Measurements from ENCODE around the gene SIPA1L2.

The SIPA1L2 gene

GRCh38 chr1:232598837-232599177 lies 31.1 kb downstream of the SIPA1L2 start:
- no peak overlapping the region for H2BK15ac ChIP-seq (ENCODE audit: low read depth, poor library complexity, severe bottlenecking)
- H3K9me3 ChIP-seq (ENCODE audit: control insufficient read depth, low read length): no peaks in the 10 kb centered on the region
- H3K4me1 ChIP-seq (ENCODE audit: control insufficient read depth, insufficient read depth, low read depth, low read length): peaks cover 26% of the 10 kb centered on the region
- no peak overlapping the region for H2AFZ ChIP-seq (ENCODE audit: low read depth, low read length)
- no peak overlapping the region for H4K91ac ChIP-seq (ENCODE audit: low read length)
- 91% methylated on average over 4 of the region's 4 CpGs for WGBS
- peaks cover 47% of the 10 kb centered on the region for H3K79me1 ChIP-seq (replicated peaks; ENCODE audit: low read length, poor library complexity, severe bottlenecking)
- no peak overlapping the region for H3K4ac ChIP-seq (ENCODE audit: low read depth in 1 of 2, low read length in 2 of 2)
- H3K36me3 ChIP-seq (ENCODE audit: control insufficient read depth in 1 of 2, insufficient read depth in 2 of 2, low read depth in 1 of 2, low read length in 2 of 2): peaks cover 0 to 22% of the 10 kb centered on the region in 2 experiments
- H3K27ac ChIP-seq (ENCODE audit: low read length, poor library complexity, severe bottlenecking): no peak overlapping the region
- no peaks in the 10 kb centered on the region for H3K27me3 ChIP-seq (ENCODE audit: control insufficient read depth in 1 of 2, insufficient read depth in 1 of 2, low read length in 2 of 2)
- H3K9ac ChIP-seq (ENCODE audit: low read length): no peak overlapping the region
- H3K23ac ChIP-seq (ENCODE audit: low read length in 2 of 2): no peak overlapping the region
- DNase-seq: no peak
- H2BK12ac ChIP-seq (ENCODE audit: low read length in 2 of 2): no peak overlapping the region
- H3K4me2 ChIP-seq (ENCODE audit: low read length, poor library complexity, severe bottlenecking): no peak overlapping the region
- no peak overlapping the region for H2BK5ac ChIP-seq (ENCODE audit: low read depth, low read length, poor library complexity, severe bottlenecking)
- H2AK5ac ChIP-seq (ENCODE audit: low read length, severe bottlenecking): no peak overlapping the region
- H3K14ac ChIP-seq (ENCODE audit: low read length in 2 of 2): no peak overlapping the region
- no peak overlapping the region for H3K18ac ChIP-seq (ENCODE audit: low read depth in 1 of 2, low read length in 2 of 2)
- H4K8ac ChIP-seq (ENCODE audit: low read length): no peak overlapping the region
- H3K4me3 ChIP-seq (ENCODE audit: insufficient read depth in 1 of 2, low read depth in 1 of 2, low read length in 2 of 2): no peak overlapping the region
- no peak overlapping the region for H2BK120ac ChIP-seq (ENCODE audit: low read depth, low read length)

GRCh38 chr1:232598133-232598532 lies 31.8 kb downstream of the SIPA1L2 start:
- Histone ChIP-seq H3K4ac (ENCODE audit: low read depth in 1 of 2, low read length in 2 of 2) (no peak overlapping the region), H3K4me2 (ENCODE audit: low read length, poor library complexity, severe bottlenecking) (no peak overlapping the region), H2BK12ac (ENCODE audit: low read length in 2 of 2) (no peak overlapping the region), H3K18ac (ENCODE audit: low read depth in 1 of 2, low read length in 2 of 2) (no peak overlapping the region), H2BK120ac (ENCODE audit: low read depth, low read length) (no peak overlapping the region), H3K4me1 (ENCODE audit: control insufficient read depth, insufficient read depth, low read depth, low read length) (peaks cover 28% of the 10 kb centered on the region), H2AK5ac (ENCODE audit: low read length, severe bottlenecking) (no peak overlapping the region), H3K79me1 (replicated peaks; ENCODE audit: low read length, poor library complexity, severe bottlenecking) (peaks cover 45% of the 10 kb centered on the region), H2BK15ac (ENCODE audit: low read depth, poor library complexity, severe bottlenecking) (no peak overlapping the region), H3K9ac (ENCODE audit: low read length) (no peak overlapping the region), H3K14ac (ENCODE audit: low read length in 2 of 2) (no peak overlapping the region), H3K4me3 (ENCODE audit: insufficient read depth in 1 of 2, low read depth in 1 of 2, low read length in 2 of 2) (no peak overlapping the region), H3K27ac (ENCODE audit: low read length, poor library complexity, severe bottlenecking) (no peak overlapping the region), H3K23ac (ENCODE audit: low read length in 2 of 2) (no peak overlapping the region), H3K9me3 (ENCODE audit: control insufficient read depth, low read length) (no peaks in the 10 kb centered on the region), H4K91ac (ENCODE audit: low read length) (no peak overlapping the region), H3K36me3 (ENCODE audit: control insufficient read depth in 1 of 2, insufficient read depth in 2 of 2, low read depth in 1 of 2, low read length in 2 of 2) (peaks cover 0 to 19% of the 10 kb centered on the region in 2 experiments), H4K8ac (ENCODE audit: low read length) (no peak overlapping the region), H2AFZ (ENCODE audit: low read depth, low read length) (no peak overlapping the region), H2BK5ac (ENCODE audit: low read depth, low read length, poor library complexity, severe bottlenecking) (no peak overlapping the region), H3K27me3 (ENCODE audit: control insufficient read depth in 1 of 2, insufficient read depth in 1 of 2, low read length in 2 of 2) (no peaks in the 10 kb centered on the region)
- no peak for DNase-seq
- 100% methylated on average over 3 of the region's 3 CpGs for WGBS

- no peaks in the 10 kb centered on the region for H3K27me3 ChIP-seq (ENCODE audit: control insufficient read depth in 1 of 2, insufficient read depth in 1 of 2, low read length in 2 of 2)
- DNase-seq: no peak
- H3K14ac ChIP-seq (ENCODE audit: low read length in 2 of 2): no peak overlapping the region
- H2BK120ac ChIP-seq (ENCODE audit: low read depth, low read length): no peak overlapping the region
- no peak overlapping the region for H4K8ac ChIP-seq (ENCODE audit: low read length)
- H3K27ac ChIP-seq (ENCODE audit: low read length, poor library complexity, severe bottlenecking): no peak overlapping the region
- no peak overlapping the region for H2BK5ac ChIP-seq (ENCODE audit: low read depth, low read length, poor library complexity, severe bottlenecking)
- H2BK12ac ChIP-seq (ENCODE audit: low read length in 2 of 2): no peak overlapping the region
- peaks cover 28% of the 10 kb centered on the region for H3K4me1 ChIP-seq (ENCODE audit: control insufficient read depth, insufficient read depth, low read depth, low read length)
- no peaks in the 10 kb centered on the region for H3K9me3 ChIP-seq (ENCODE audit: control insufficient read depth, low read length)
- H3K4me3 ChIP-seq (ENCODE audit: insufficient read depth in 1 of 2, low read depth in 1 of 2, low read length in 2 of 2): no peak overlapping the region
- H3K36me3 ChIP-seq (ENCODE audit: control insufficient read depth in 1 of 2, insufficient read depth in 2 of 2, low read depth in 1 of 2, low read length in 2 of 2): peaks cover 0 to 19% of the 10 kb centered on the region in 2 experiments
- no peak overlapping the region for H3K23ac ChIP-seq (ENCODE audit: low read length in 2 of 2)
- H4K91ac ChIP-seq (ENCODE audit: low read length): no peak overlapping the region
- H3K18ac ChIP-seq (ENCODE audit: low read depth in 1 of 2, low read length in 2 of 2): no peak overlapping the region
- no peak overlapping the region for H2BK15ac ChIP-seq (ENCODE audit: low read depth, poor library complexity, severe bottlenecking)
- no peak overlapping the region for H2AK5ac ChIP-seq (ENCODE audit: low read length, severe bottlenecking)
- WGBS: 100% methylated on average over 2 of the region's 2 CpGs
- H3K4me2 ChIP-seq (ENCODE audit: low read length, poor library complexity, severe bottlenecking): no peak overlapping the region
- H3K79me1 ChIP-seq (replicated peaks; ENCODE audit: low read length, poor library complexity, severe bottlenecking): peaks cover 46% of the 10 kb centered on the region
- no peak overlapping the region for H2AFZ ChIP-seq (ENCODE audit: low read depth, low read length)
- H3K4ac ChIP-seq (ENCODE audit: low read depth in 1 of 2, low read length in 2 of 2): no peak overlapping the region
- no peak overlapping the region for H3K9ac ChIP-seq (ENCODE audit: low read length)
These were observed 32.2 kb downstream of the SIPA1L2 start for GRCh38 chr1:232597721-232598120.

DNA sequence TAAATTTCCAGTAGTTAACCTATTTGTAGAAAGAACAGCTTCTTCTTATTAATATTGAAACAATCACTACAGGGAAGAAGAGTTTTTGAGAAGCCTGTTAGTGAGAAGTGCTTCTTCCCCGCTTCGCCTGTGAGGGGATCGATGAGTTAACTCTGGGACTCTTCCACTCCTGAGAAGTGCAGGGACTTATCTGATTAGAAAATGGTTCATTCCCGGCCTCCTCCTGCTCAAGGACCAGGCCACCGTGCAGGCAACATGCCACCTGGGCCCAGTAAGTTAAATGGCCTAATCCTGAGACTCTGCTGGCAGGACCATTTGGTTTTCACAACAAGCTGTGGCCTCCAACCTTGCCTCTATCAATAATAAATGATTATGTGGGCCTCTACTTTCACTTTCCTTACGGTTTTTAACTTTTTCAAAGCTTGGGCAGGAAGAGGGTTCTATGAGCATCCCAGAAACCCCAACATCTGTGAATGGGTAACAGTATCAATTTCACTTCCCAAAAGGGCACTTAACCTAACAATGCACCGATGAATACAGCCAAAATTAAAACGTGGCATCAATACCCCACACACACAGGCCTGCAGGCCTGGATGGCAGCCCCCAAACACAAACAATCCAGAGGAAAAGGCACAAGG lies 33.1 kb downstream of the SIPA1L2 start:
- H3K4me2 ChIP-seq (ENCODE audit: low read length, poor library complexity, severe bottlenecking): no peak overlapping the region
- peaks cover 44% of the 10 kb centered on the region for H3K79me1 ChIP-seq (replicated peaks; ENCODE audit: low read length, poor library complexity, severe bottlenecking)
- no peak overlapping the region for H4K91ac ChIP-seq (ENCODE audit: low read length)
- H4K8ac ChIP-seq (ENCODE audit: low read length): peak overlapping the region; percentile 51
- H2BK15ac ChIP-seq (ENCODE audit: low read depth, poor library complexity, severe bottlenecking): peak overlapping the region; percentile 33
- no peak overlapping the region for H3K14ac ChIP-seq (ENCODE audit: low read length in 2 of 2)
- no peak overlapping the region for H3K23ac ChIP-seq (ENCODE audit: low read length in 2 of 2)
- peak; percentile 22 for DNase-seq
- H2AK5ac ChIP-seq (ENCODE audit: low read length, severe bottlenecking): no peak overlapping the region
- H3K18ac ChIP-seq (ENCODE audit: low read depth in 1 of 2, low read length in 2 of 2): peak overlapping the region; percentile 58 to 83
- peak overlapping the region; percentile 57 for H2BK120ac ChIP-seq (ENCODE audit: low read depth, low read length)
- peaks cover 28% of the 10 kb centered on the region for H3K4me1 ChIP-seq (ENCODE audit: control insufficient read depth, insufficient read depth, low read depth, low read length)
- no peak overlapping the region for H3K4ac ChIP-seq (ENCODE audit: low read depth in 1 of 2, low read length in 2 of 2)
- peaks cover 0 to 11% of the 10 kb centered on the region in 2 experiments for H3K36me3 ChIP-seq (ENCODE audit: control insufficient read depth in 1 of 2, insufficient read depth in 2 of 2, low read depth in 1 of 2, low read length in 2 of 2)
- H3K27ac ChIP-seq (ENCODE audit: low read length, poor library complexity, severe bottlenecking): no peak overlapping the region
- H3K27me3 ChIP-seq (ENCODE audit: control insufficient read depth in 1 of 2, insufficient read depth in 1 of 2, low read length in 2 of 2): no peaks in the 10 kb centered on the region
- H3K4me3 ChIP-seq (ENCODE audit: insufficient read depth in 1 of 2, low read depth in 1 of 2, low read length in 2 of 2): no peak overlapping the region
- peak overlapping the region in 1 of 2 experiments; percentile 33 for H2BK12ac ChIP-seq (ENCODE audit: low read length in 2 of 2)
- H2BK5ac ChIP-seq (ENCODE audit: low read depth, low read length, poor library complexity, severe bottlenecking): no peak overlapping the region
- WGBS: 62% methylated on average over 7 of the region's 8 CpGs
- H2AFZ ChIP-seq (ENCODE audit: low read depth, low read length): no peak overlapping the region
- H3K9ac ChIP-seq (ENCODE audit: low read length): peak overlapping the region; percentile 11
- no peaks in the 10 kb centered on the region for H3K9me3 ChIP-seq (ENCODE audit: control insufficient read depth, low read length)

Data from mesenchymal stem cell (in vitro differentiated cells and primary cell).